ENCODE measurements around the gene ZDHHC7. TPM values are rescaled to one million over a fixed set of nuclear protein-coding genes. Genes with fewer than 3 reads are reported as not detected.
A peak's percentile ranks its signal among the peaks of the same experiment; 100 is the strongest.
"Not testable (repeated sequence)": the region's sequence is repeated elsewhere in the genome, so short reads cannot be mapped to it uniquely, and the experiment has no call there.

The ZDHHC7 gene
- total and polyA plus RNA-seq, 11 donors = 12.0 to 66.7 (median 43.9) TPM

- H3K36me3 ChIP-seq = peaks cover 0 to 14% (median 0%) of the 10 kb centered on the region in 9 donors
- H3K9me3 ChIP-seq = no peaks in the 10 kb centered on the region
- intact Hi-C loops (cut with DNase I) = no loop called here
- ATAC-seq (peak in 1 of 4 donors; percentile 38), DNase-seq (peak in 1 of 5 donors; percentile 12)
- H3K27ac ChIP-seq = peak overlapping the region in 1 of 12 donors; percentile 14
- WGBS, 4 donors = 91 to 93% (median 93%) methylated on average over 7 of the region's 7 CpGs
- no peak for TF ChIP-seq POLR2A (IDR thresholded peaks at IDR 0.05)
- TF ChIP-seq CTCF (IDR thresholded peaks at IDR 0.05) = no peak
- H3K27me3 ChIP-seq = no peaks in the 10 kb centered on the region
- H3K4me3 ChIP-seq = no peak overlapping the region
- peaks cover 0 to 7% (median 0%) of the 10 kb centered on the region in 12 donors for H3K4me1 ChIP-seq
These were observed 25.7 kb upstream of the ZDHHC7 start for GRCh38 chr16:85037050-85037410.

DNA sequence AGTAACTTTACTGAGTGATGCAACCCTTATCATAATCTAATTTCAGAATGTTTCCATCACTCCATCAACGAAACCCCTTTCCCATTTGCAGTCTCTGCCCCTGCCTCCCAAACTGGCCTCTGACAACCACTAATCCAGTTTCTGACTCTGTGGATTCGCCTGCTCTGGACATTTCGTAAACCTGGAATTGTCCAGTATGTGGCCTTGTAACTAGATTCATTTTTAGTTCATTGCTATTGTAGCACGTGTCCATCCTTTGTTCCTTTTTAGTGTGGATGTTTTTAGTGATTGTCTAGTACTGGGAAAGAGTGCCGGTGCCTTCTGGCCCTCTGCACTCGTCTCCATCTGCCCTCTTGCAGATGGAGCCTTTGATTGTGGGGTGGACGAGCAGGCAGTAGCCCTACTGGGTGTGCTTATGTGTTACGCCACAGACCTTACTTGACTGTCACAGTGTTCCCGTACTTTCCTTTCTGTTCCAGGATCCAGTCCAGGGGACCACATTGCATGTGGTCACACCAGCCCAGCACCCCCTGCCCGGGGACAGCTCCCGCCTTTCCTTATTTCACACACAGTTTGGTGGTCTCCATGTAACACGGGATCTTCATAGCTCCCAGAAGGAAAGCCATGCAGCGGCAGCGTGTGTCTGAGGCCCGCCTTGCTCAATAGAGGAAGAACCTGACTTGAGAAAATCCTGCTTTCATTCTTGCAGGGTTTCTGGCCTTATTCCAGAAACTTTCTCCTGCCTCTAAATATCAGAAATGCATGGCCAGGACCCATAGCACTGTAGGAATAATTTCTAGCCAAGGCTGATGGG is 25.1 kb upstream of the ZDHHC7 start:
- no peak for DNase-seq

DNA sequence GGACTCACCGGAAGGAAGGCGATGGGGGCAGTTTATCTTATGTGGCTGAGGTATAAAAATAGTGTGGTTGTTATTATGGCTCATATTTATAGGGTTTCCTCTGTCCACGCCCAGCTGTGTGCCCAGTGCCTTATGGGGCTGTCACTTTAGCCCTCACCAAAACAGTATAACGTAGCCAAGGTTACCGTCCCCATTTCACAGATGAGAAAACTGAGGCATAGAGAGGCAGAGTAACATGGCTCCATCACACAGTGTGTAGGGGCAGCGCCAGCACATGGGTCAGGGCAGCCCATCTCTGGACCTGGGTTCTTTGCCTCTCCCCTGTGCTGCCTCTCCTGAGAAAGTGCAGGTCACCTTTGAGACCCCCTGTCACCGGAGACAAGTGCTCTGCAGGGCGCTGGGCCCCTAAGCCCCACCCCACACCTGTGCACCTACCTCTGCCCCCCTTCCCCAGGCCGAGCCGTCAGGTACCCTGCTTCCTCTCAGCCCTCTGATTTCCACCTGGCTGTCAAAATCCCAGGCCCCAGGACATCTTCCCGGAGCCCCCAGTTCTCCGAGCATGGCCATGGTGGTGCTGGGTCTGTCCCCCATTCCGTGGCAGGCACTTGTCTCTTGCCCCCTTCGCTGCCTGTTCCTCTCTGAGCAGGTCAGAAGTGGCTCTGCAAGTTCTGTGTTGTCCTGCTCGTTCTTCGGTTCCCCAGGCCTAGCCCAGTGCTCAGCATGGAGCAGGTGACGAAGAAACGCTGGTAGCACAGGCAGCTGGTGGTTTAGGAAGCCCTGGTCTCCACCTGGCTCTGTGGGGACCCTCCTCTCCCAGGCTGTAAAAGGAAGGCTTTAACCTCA is 23.5 kb upstream of the ZDHHC7 start:
- intact Hi-C loops (cut with DNase I) = no loop called here
- DNase-seq (no peak), ATAC-seq (no peak)
- TF ChIP-seq CTCF (IDR thresholded peaks at IDR 0.05) (no peak), POLR2A (IDR thresholded peaks at IDR 0.05) (no peak)
- 89 to 95% (median 90%) methylated on average over 18 of the region's 18 CpGs for WGBS, 4 donors
- Histone ChIP-seq H3K36me3 (peaks cover 0 to 20% (median 0%) of the 10 kb centered on the region in 9 donors), H3K4me1 (peaks cover 0 to 13% (median 0%) of the 10 kb centered on the region in 12 donors), H3K9me3 (no peaks in the 10 kb centered on the region), H3K27me3 (no peaks in the 10 kb centered on the region), H3K4me3 (no peak overlapping the region), H3K27ac (no peak overlapping the region)

More for the DNA sequence above, 25.1 kb upstream of the ZDHHC7 start:
- H3K27ac ChIP-seq = peak overlapping the region in 2 of 12 donors; percentile 3 to 32
- no peaks in the 10 kb centered on the region for H3K9me3 ChIP-seq
- H3K4me1 ChIP-seq = peaks cover 0 to 7% (median 0%) of the 10 kb centered on the region in 12 donors
- H3K4me3 ChIP-seq = no peak overlapping the region
- peaks cover 0 to 17% (median 0%) of the 10 kb centered on the region in 9 donors for H3K36me3 ChIP-seq
- no peak for ATAC-seq
- H3K27me3 ChIP-seq = no peaks in the 10 kb centered on the region
- intact Hi-C loops (cut with DNase I) = no loop called here
- TF ChIP-seq CTCF (IDR thresholded peaks at IDR 0.05) = no peak
- WGBS, 4 donors = 86 to 92% (median 90%) methylated on average over 15 of the region's 15 CpGs

DNA sequence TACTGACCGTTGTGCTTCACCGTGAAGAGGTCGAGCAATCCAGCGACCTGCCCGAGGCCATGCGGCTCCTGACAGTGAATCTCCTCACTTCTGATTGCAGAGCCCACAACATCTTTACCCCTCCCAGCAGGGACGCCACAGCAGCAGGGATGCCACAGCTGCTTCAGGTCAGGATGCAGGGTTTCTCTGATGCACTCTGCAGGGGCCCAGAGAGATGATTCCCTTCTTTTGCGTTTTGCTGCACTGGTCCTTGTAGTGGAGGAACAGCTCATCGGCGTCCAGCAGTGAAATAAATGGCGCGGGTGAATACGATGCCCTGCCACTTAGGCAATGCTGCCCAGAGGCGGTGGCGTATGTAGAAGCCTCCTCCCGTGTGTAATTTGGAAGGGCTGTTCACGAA is 21.8 kb upstream of the ZDHHC7 start:
- H3K27ac ChIP-seq = no peak overlapping the region
- 90 to 96% (median 91%) methylated on average over 16 to 17 of the region's 17 CpGs for WGBS, 4 donors
- TF ChIP-seq POLR2A (IDR thresholded peaks at IDR 0.05) = no peak
- no peak for TF ChIP-seq CTCF (IDR thresholded peaks at IDR 0.05)
- no peak for ATAC-seq
- H3K4me1 ChIP-seq = peaks cover 0 to 30% (median 8%) of the 10 kb centered on the region in 12 donors
- H3K9me3 ChIP-seq = no peaks in the 10 kb centered on the region
- H3K36me3 ChIP-seq = peaks cover 0 to 20% (median 0%) of the 10 kb centered on the region in 9 donors
- no peak for DNase-seq
- no peaks in the 10 kb centered on the region for H3K27me3 ChIP-seq
- intact Hi-C loops (cut with DNase I) = no loop called here
- H3K4me3 ChIP-seq = no peak overlapping the region

GRCh38 chr16:85032187-85032586 is 20.9 kb upstream of the ZDHHC7 start:
- H3K27ac ChIP-seq; H3K9me3 ChIP-seq; intact Hi-C loops (cut with DNase I); H3K4me3 ChIP-seq; ATAC-seq; DNase-seq; H3K27me3 ChIP-seq: not testable (repeated sequence)
- Histone ChIP-seq H3K36me3 (peaks cover 0 to 15% (median 0%) of the 10 kb centered on the region in 9 donors), H3K4me1 (peaks cover 0 to 33% (median 13%) of the 10 kb centered on the region in 12 donors)
- WGBS, 4 donors = 98 to 100% (median 99%) methylated on average over 4 of the region's 4 CpGs

All from heart left ventricle (tissue), 16 donors.